Activated CD8-positive, alpha-beta memory T cell treated with anti-CD3 and anti-CD28 coated beads for 48 hours (primary cell): Measurements from ENCODE around the gene ARHGDIG.

ENCODE experiments used
- DNase-seq, 3 experiments: peaks; one replicate each; pipeline ENCODE4 v3.0.0-alpha.2; 2020; ENCODE audit warnings: low read depth in 2 of 3, low spot score in 2 of 3

The ARHGDIG gene

DNA sequence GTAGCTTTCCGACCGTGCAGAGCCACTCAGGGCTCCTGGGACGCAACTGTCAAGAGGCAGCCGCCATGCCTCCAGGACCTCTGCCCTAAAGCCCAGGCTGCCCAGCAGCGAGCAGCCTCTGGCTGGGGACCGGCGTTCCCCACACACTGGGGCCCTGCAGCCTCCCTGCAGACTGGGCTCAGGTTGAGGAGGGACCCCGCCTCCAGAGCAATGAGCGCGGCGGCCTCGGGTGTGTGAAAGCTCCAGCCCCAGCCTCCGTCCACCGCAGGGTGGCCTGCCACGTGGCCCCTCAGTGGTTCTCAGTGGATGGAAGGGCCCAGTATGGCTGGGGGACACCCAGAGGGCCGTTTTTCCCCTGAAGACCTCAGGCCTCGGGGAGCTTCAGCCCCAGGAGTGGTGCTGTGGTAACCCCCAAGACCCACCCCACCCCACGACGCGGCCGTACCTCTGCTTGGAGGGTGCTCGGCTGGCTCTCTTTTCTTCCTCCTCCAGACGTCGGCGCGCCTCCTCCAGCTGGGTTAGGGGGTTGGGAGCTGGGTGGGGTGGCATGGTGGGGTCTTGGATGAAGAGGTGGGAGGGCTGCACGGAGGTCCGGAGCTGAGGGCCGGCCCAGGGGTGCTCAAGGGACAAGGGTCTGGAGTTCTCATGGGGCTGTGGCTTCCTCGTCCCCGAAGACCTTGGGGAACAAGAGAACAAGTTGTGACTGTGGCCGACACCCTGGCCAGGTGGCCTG, 12.8 kb downstream of the ARHGDIG start:
- no peak for DNase-seq

DNA sequence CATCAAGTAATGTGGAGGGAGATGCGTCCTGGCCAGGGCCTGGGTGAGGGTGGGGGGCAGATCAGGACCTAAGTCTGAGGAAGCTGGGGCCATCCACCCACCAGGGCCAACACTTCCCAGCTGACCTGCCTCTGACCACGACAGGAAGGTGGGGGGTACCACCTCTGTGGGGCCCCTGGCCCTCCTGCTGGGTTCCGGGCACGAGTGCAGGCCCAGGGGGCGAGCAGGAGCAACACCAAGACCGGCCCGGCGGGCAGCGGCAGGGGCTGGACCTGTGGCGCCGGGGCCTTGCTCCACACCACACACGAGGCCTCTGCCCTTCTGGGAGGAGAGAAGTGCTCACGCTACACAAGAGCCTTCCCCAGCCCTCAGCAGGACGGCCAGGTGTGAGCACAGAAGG, 15.9 kb downstream of the ARHGDIG start:
- DNase-seq, result no peak

DNA sequence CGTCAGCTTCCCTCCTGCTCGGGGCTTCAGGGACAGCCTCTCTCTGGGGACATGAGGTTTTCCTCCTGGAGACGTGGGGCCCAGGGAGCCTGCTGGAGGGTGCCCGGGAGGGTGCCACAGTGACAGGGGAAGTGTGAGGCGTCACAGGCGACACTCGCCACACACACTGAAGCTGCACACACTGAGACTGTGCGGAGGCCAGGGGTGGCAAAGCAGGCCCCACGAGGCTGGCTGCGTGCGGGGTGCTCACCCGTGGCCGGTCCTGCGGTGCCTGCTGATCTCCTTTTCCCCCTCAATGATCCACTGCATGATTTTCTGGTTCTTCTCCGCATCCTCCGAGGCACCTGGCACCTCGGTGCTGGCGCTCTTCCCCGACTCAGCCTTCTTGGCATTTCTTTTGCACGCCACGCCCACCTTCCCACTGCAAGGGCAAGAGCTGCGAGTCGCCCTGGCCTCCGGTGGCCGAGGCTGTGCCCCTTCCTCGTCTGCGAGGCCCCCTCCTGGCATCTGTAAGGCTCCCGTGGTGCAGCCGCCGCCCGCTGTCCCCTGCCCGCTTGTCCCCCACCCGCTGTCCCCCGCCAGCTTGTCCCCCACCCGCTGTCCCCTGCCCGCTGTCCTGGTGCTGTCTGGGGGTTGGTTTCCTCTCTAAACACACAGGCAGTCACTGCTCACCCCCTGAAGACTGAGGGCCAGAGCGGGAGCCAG, 16.6 kb downstream of the ARHGDIG start:
- DNase-seq, result no peak

DNA sequence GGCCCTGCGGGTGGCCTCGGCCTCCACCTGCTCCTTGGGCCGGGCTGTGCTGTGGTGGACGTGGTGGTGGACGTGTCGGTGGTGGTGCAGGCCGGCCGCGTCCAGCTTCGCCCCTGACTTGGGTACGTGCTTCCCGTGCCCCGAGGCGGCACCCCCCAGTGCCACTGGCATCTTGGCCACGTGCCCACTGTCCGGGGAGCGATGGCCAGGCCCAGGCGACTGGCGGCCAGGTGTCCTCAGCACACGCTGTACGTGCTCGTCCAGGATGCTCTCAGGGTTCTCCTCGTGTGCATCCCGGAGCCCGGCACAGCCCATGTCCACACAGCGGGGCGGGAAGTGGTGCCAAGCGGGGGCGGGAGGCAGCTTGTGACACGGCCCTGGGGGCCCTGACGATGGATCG, 17.4 kb downstream of the ARHGDIG start:
- no peak for DNase-seq

DNA sequence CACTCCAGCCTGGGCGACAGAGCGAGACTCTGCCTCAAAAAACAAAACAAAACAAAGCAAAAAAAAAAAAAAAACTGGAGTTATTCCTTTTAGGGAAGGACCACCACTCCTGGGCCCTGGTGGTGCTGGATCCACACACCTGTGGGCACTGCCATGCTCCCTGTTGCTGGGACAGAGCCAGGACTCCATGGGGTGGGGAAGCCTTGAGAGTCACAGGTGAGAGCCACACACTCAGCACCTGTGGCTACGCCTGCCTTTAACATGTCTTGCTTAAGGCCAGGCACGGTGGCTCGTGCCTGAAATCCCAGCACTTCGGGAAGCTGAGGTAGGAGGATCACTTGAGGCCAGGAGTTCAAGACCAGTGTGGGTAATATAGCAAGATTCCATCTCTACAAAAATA, 20.8 kb downstream of the ARHGDIG start:
- DNase-seq, result no peak

GRCh38 chr16:301950-302349, 21.6 kb downstream of the ARHGDIG start:
- no peak for DNase-seq

- DNase-seq, result no peak
Measured at GRCh38 chr16:303760-304505, 23.5 kb downstream of the ARHGDIG start.

DNA sequence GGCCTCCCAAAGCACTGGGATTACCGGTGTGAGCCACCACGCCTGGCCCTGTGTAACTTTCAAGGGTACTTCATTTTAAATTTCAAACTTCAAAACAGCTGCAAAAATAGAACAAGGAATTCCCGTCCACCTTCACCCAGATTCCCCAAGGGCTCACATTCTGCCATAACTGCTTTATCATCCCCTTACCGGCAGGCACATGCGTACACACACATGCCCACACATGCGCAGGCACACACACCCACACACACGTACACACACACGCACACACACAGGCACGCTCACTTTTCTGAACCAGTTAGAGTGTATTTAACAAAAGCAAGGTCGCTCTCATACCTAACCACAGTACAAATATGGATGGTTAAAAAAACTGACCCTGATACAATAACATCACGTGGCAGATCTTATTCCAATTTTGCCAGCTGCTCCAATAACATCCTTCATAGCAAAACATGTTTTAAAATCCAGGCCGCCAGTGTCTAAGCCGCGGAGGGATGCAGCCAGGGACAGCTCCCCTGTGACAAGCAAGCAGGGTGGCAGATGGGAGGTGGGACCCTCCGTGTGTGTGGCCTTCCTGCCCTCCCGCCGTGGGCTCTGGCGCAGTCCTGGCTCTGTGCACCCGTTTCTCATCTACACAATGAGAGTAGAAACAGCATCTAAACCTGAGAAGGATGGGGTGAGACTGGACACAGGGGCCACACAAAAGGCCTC, 25.7 kb downstream of the ARHGDIG start:
- no peak for DNase-seq

GRCh38 chr16:306911-307370, 26.6 kb downstream of the ARHGDIG start:
- DNase-seq, result no peak

GRCh38 chr16:307691-308312, 27.4 kb downstream of the ARHGDIG start:
- no peak for DNase-seq

GRCh38 chr16:309476-309875, 29.1 kb downstream of the ARHGDIG start:
- DNase-seq, result no peak

DNA sequence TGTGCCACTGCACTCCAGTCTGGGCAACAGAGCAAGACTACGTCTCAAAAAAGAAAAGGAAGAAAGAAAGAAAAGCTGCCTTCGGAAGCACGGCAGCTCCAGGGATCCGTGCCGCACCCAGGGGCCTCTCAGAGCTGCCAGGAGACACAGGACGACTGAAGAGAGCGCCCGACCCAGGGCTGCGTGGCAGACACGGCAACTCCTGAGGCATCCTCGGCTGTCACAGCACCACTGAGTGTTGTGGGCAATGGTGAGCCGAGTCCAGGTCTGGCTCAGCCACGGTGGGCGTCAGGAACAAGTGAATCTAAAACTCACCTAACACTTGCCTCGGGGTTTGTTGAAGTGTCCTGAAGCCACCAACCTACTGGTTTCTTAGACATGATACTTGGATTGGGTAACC, 31.3 kb downstream of the ARHGDIG start:
- no peak for DNase-seq

DNA sequence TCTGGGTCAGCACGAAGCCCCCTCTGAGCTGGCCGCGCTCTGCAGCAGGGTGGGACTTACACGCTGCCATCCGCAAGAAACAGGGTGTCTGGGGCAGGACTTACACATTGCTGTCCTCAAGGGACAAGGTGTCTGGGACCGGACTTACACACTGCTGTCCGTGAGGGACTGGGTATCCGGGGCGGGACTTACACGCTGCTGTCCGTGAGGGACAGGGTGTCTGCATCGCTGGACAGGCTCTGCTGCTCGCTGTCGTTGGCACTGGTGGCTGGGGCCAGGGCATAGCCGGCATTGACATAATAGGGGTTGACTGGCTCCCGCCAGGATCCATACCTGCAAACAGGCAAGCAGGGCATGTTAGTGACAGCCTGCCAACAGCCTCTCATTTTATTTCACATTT, 34.0 kb downstream of the ARHGDIG start:
- DNase-seq, result no peak

GRCh38 chr16:314795-315299, 34.5 kb downstream of the ARHGDIG start:
- DNase-seq, result no peak

DNA sequence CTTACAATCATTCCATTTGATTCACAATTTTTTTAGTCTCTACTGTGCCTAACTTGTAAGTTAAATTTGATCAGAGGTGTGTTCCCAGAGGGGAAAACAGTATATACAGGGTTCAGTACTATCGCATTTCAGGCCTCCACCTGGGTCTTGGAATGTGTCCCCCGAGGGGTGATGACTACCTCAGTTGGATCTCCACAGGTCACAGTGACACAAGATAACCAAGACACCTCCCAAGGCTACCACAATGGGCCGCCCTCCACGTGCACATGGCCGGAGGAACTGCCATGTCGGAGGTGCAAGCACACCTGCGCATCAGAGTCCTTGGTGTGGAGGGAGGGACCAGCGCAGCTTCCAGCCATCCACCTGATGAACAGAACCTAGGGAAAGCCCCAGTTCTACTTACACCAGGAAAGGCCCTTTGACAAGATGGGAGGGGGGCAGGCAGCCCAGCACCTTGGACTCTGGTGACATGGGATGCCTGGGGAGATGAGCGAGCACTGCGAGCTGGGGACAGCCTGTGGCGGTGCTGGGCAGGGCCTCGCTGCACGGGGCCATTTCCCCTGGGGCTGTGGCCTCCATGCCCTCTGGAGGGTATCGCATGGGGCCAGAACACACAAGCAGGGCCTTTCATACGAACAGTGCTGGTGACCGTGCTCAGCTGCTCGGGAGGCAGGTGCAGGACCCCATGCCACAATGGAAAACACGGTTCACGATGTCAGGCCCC, 36.5 kb downstream of the ARHGDIG start:
- no peak for DNase-seq

DNA sequence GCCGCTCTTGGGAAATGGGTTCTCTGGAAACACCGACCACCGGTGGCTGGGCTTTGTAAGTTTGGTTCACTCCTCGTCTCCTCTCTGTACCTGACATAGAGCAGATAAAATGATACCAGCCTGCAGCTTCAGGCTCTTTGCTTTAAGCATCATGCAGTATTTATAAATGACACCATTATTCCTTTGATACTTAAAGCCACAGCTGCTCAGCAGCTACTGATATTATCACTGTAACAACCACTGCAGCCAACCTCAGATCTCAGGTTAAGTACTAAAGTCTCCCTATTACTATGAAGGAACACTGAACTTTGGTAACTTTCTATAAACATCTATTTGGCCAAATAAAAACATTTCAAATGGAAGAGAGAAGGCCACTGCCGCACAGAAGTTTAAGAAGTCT, 37.2 kb downstream of the ARHGDIG start:
- DNase-seq, result no peak

DNA sequence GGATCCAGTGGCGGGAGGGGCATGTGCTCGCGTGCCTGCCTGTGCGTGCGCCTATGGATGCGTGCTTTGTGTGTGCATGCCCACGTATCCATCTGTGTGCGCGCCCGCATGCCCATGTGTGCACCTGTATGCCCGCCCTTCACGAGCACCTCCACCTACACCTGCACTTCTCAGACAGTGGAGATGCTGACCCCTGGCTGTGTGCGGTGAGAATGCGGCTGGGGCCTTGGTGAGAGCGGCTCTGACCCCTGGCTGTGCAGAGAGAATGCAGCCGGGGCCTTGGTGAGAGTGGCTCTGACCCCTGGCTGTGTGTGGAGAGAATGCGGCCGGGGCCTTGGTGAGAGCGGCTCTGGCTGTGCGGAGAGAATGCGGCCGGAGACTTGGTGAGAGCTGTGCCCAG, 38.2 kb downstream of the ARHGDIG start:
- DNase-seq, result no peak

- no peak for DNase-seq
Measured at GRCh38 chr16:320206-320605, 39.8 kb downstream of the ARHGDIG start.

DNA sequence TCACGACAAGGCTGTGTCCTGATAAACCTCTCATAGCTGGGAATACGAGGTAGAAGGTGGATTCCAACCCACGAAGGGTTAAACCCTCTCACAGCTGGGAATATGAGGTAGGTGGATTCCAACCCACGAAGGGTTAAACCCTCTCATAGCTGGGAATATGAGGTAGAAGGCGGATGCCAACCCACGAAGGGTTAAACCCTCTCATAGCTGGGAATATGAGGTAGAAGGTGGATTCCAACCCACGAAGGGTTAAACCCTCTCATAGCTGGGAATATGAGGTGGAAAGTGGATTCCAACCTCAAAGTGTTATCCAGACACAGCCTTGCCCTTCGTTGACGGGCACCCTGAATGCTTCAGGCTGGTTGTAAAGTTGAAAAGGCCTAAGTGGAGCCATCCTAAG, 41.1 kb downstream of the ARHGDIG start:
- DNase-seq, result no peak

DNA sequence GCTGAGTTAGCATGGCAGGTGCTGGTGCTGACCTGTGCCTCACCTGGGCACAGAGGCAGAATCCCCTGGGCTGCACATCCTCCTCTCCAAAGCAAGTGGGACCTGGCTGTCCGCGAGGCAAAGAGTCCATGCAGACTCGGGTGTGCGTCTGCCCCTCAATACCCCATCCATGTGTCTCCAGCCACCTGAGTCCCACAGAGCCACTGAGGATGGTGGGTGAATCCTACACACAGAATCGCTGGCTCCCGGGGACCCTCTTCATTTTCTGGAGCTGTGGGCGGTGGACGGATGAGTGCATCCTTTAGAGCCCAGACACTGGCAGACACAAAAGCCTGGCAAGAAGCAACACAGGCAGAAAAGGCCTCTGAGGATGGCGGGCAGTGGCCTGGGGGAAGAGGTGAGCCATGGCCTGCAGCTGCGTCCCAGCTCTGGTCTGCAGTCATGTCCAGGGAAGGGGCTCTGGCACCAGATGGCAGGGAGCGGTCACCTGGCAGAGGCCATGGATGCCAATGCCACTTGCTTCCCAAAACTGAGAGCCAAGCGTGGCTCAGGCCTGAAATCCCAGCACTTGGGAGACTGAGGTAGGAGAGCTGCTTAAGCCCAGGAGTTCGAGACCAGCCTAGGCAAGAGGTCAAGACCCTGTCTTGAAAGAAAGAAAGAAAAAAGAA, 42.2 kb downstream of the ARHGDIG start:
- DNase-seq, result no peak
